Measurements from ENCODE around the gene NRP1.

The NRP1 gene

DNA sequence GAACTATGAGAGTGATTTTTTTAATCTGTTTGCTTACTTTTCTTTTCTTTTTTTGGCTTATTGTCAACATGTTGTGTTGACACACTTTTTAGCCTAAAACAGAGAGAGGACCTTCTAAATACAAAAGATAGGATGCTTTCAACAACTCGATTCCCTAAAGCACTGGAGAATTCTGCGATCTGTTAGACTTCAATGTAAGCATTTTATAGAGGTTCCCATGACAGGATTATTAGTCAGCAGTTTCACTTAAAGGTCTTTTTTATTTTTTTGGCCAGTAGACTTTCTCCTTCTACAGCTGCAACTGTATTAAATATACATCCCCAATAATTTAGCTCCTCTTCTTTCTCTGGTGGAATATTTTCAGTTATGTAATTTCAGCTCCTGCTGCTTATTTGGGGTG is 12.7 kb upstream of the NRP1 start:
- no peak for DNase-seq

DNA sequence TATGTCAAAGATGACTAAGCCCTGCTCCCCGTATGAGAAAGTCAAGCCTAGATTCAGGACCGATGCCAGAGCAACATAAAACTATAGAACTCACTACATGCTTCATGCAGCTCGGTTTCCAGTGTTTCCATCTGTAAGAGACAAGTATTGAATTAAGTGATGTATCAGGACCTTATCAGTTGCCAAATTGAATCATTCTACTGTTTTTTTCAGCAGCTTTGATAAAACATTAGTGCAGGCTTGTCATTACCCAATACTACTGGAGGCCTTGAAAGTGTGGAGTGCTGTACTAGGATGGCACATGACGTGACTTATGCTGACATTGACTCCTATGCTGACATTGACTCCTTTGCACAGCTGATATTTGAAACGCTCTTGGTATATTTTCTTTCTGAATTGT is 10.8 kb upstream of the NRP1 start:
- DNase-seq, result no peak

DNA sequence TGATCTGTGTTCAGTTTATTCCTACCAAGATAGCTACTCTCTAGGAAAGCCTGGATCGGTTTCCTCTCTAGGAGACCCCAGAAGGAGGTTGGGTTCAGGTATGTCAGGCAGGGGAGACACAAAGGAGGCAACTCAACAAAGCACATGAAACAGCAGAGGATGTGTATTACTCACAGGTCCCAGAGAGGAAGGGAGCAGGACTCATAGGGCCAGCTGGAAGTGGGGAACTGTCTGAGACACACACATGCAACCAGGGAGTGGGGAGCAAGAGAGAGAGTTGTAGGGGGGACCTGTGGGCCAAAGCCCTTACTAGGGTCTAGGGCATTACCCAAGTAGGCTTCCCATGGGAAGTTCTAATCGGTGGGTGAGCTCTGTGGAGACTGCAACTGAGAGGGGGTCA is 10.2 kb upstream of the NRP1 start:
- DNase-seq, result no peak

DNA sequence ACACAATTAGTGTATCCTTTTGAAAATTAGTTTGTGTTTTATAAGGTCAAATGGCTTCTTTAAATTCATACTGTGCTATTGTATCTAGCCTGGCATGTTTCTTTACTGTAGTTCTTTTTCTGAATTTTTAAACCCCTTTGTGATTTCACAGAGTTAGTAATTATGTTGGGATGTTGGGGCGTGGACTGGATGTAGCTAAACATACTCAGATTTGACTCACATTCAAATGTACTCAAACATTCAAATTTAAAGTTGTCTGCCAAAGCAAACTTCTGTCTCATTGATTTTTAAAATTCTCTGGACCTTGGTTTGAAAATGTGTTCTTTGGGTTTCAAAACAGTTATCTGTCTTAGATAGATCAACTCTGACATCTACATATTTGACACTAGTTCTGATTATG is 7.2 kb upstream of the NRP1 start:
- no peak for DNase-seq

DNA sequence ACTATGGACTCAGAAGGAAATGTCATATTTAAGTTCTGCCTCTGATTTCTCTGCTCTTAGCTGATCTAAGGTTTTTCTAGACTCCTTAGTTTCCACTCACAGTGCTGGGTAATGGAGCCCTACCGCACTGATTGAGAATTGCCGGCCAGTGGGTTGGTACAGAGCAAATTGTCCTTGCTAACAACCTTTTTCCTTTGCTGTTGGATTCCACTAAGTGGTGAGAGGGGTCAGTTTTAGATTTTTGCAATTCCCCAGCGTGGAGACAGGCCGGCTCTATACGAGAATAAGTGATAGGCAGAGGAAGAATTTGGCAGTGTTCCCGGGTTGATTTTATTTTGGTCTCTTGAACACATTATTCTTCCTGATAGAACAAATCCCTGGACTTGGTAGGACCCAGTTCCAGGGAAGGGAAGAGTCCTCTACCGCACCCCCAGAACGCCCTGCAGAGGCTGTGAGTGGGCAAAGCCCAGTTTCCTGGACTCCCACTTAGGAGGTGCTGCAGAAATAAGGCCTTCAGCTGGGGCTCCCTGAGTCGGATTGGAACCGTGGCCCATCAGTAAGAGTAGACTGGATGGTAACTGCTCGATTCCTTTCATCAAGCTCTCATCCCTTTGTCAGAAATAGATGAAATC is 3.0 kb upstream of the NRP1 start:
- no peak for DNase-seq

DNA sequence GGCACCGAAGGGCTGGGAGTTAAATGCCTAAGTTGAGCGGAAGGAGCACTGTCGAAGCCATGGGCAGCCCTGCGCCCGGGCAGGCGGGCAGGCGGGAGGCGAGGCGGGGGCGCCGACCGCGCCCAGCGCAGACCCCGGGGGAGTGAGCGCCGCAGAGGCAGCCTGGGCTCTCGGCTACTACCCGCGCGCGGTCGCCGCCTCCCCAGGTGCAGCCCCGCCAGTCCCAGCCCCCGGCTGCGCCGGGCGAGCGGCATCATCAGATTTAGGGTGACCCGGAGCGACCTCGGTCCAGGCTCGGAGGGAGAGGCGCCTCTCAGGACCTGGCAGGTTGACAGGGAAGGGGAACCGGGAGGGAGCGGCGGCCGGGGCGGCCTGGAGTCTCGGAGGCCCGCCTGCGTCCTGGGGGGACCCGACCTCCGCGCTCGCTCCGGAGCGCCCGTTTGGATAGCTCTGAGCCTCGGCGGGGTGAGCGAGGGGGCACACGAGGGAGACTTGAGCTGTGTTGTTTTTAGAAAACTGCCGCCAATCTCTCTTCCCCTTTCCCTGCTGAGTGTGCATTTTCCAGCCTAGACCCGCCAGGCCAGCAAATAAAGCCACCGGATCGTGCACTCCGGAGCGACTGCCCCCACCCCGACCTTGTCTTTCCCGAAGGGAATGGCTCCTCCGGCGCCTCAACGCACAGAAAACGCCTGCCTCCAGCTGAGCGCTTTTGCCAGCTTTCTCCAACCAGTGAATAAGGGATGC is 2.3 kb upstream of the NRP1 start:
- no peak for DNase-seq

DNA sequence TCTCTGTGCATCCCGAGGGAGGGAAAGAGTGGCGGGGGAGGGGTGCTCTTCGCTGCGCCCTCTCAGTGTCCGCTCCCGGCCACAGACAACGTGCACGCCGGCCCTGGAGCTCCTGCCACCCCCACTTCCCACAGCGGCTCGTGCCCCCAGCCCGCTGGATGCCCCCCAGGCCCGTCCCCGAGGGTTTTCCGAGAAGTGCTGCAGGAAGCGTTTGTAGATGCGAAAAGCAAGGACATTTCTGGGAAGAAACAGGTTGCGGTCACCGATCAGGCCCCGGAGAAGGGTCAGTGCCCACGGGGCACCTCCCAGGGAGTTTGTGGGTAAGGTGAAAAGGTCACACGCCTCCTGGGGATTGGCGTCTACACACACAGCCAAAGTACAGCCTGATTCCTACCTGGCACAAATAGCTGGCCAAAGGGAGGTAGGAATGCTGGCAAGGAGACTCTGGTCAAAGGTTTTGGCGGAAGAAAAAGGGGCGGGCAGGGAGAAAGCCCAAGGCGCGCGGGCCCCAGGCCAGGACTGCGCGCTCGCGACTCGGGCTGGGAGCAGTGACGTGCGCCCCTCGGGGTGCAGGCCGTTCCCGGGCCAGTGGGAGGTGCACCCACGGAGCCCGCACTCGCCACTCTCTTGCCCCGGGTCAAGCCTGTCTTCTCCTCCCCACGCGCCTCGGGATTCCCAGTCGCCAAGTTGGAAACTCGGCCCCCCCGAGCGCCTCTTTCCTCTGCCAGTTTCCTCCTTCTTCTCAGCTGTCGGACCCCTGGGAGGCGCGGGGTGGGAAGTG is 1.5 kb upstream of the NRP1 start:
- no peak for DNase-seq

DNA sequence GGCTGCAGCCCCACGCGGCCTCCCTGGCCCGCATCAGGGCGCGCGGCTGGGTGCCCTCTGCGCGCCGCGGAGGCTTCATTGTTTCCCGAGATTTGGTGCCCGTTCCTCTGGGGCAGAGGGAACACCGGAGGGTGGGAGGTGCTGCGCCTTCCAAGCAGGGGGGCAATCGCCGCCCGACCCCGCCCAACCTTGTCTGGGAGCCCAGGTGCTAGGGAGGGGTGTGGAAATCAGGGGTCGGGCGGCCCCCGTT is 1.0 kb upstream of the NRP1 start:
- no peak for DNase-seq

DNA sequence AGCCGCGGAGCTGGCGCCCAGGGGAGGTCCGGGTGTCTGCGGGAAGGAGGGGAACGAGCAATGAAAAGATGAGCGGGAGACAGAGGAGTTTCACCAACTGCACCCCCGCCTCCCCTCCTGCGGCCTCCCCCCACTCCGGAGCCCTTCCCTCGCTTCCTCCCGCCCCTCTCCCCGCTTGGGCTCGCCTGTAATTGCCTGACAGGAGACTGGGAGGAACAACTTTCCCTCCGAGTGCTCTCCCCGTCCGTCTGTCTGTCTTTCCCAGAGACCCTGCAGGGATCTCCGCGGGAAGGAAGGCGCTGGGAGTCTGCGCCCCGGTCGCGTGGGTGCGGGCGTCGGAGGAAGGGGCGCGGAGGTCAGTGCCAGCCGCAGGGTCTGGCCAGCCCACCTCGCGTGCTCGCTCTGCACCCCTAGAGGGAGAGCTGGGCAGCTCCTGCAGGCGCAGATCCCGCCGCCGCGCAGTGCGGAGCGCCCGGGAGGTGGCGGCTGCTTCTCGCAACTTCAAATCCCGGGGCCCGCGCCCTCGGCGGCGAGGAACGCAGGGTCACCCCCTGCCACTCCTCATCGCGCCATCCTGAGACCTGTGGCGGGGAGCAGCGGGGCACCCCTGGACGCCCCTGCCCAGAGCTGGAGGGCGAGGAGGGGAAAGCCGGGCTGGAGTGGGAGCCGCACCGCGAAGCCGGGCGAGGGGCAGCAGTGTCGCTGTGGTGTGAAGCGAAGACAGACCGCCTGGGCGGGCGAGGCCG is 511 bp upstream of the NRP1 start:
- peak in 1 of 2 experiments; percentile 17 for DNase-seq

DNA sequence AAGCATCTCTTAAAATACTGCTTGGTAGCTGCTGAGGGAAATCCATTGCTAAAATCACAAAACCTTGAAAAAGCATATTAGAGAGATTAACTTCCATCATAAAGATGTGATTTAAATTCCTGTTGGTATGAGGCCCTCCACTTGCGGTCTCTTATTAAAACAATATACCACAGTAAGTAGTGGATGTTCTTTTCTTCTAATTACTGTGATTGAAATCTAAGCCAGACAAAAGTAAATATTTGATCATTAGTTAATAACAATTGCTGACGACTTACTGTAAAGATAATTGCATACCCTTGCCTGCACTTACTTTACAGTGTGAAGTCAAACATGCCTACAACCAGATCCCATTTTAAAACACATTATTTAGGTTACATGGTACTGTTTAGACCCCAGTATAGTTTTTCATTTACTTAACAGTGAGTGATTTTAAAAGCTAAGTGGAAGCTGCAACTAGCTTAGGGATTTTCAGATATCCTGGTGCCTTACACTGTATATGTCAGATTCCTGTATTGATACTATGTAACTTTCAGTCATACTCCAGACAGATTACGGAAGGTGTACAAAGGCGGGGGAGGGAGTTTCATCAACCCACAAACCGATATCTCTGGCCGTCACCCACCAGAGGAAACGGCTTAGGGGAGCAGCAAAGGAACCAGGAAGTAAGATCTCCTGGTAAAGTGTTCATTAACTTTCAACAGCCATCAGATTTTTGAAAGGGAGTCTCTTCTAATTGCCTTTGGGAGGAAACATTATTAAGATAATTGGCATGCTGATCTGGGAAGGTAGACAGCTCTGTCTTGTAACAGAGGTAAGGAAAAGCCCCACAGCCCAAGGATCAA is 986 bp downstream of the NRP1 start:
- DNase-seq, result no peak

DNA sequence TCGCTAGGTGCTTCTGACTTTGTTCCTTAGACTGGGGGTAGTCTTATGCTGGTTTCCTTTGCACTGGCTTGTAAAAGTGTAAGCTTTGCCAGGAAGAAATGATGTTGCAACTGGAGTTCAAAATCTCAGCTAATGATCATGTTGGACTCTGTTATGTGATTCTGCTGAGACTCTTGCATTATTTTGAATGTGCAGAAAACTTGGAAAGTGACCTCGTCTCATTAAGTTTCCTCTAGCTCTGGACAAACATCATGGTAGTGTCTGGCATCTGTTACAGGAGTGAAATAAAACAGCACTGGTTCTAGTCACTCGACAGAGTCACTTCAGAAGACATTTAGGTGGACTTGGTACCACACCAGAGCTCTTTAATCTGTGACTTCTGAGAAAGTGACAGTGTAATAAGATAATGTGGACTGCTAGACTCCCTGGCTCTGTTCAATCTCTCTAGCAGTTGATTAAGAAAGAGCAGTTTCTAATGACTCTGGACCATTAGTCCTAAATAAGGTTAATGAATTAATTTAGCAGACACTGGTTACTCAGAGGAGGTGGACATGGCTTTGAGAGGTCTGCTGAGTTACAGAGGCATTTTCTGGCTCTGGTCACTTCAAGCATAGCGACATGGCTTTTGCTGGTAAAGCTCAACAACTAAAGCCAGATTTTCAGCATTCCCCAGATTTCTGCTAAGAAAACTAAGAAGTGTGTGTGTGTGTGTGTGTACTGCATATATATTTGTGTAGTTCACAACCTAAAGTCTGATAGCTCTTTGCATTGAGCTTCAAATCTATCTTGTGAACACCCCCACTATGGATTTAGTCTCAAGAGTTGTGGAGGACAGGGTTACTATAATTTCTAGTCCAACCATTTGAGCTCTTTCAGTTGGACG is 2.0 kb downstream of the NRP1 start:
- no peak for DNase-seq

DNA sequence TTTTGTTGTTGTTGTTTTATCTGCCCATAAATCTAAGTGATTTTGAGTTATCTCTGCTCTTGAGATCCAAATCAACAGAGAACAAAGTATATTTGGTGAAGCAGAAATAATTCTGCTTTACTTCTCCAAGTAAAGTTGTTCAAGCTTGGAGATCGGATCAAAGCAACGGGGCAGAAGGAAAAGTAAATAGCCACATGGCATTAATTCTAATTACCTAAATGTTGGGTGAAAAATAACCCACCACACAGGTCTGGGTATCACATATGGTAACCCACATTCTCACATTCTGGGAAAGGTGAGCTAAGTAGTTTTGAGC is 3.1 kb downstream of the NRP1 start:
- DNase-seq, result no peak

DNA sequence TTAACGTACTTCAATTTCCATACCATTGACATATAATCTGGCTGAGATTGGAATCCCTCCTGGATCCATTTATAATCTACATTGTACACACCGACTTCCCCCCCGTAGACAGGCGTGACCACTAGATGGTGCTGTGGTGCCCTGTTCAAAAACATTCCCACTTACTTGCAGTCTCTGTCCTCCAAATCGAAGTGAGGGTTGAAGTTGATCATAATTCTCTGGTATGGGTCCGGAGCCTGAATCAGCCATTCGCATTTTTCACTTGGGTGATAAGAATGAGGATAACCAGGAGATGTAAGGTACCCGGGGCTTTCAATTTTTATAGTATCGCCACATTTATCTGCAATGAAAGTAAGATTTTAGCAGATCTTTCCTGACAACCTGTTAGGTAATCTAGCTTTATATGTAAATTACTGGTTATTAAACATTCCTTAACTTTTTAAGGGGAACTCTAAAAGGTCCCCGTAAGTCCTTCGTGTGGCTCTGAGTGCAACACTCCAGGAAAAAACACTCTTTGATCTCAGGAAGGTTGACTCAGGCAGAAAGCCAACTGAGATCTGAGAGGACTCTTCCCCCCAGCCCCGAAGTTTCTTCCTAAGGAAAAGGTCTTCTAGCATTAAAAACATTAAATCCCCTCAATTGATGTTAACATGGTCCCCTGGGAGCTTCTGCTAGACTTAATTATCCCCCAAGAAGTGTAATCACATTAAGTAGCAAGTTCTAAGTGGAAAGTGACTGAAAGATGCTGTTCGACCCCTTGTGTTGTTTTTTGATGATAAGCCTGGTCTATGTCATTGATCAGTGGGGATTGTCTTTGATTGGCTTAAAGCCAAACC is 3.7 kb downstream of the NRP1 start:
- DNase-seq, result peak; percentile 10 to 19

DNA sequence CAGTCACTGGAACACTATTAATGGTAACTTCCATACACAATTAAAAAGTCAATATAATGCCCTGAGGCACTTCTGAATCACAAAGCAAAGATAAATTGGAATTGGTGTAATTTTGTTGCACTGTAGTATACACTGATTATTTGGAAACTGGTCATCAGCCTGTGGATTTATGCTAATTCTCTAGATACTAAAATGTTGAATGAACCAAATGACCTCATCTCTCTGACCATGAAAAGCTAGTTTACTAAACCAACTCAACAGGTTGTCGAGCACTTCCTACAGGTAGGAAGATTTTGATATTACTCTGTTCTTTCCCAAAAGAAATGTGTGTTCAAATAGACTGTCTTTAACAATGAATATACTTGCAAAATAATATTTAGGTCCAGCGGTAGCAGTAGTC is 5.3 kb downstream of the NRP1 start:
- DNase-seq, result no peak

DNA sequence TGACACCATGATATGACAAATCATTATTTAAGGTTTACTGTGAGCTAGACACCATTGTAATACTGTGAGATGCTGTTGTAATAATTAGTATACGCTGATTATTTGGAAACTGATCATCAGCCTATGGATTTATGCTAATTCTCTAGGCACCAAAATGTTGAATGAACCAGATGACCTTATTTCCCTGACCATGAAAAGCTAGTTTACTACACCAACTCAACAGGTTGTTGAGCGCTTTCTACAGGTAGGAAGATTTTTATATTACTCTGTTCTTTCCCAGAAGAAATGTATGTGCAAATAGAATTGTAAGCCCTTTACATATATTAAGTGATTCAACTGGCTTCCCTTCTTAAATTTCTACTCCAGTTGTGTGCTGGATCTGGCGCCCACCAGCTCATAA is 6.2 kb downstream of the NRP1 start:
- DNase-seq, result no peak

DNA sequence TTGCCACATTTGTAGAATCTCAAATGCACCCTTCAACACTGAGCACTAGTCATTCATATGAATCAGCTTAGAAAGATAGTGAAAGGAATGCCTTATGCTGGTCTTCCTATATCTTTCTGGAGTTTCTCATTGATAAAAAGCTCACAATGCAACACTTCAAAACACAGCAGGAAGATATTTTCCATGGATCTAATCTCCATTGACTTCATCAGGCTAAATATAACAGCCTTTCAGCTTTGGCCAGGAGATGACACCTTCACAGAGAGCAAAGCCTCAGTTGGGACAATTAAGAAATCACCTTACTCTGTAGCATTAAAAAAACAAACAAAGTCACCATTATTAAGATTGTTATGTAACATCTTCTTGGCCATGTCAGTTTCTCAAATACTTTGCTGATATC is 6.7 kb downstream of the NRP1 start:
- no peak for DNase-seq

DNA sequence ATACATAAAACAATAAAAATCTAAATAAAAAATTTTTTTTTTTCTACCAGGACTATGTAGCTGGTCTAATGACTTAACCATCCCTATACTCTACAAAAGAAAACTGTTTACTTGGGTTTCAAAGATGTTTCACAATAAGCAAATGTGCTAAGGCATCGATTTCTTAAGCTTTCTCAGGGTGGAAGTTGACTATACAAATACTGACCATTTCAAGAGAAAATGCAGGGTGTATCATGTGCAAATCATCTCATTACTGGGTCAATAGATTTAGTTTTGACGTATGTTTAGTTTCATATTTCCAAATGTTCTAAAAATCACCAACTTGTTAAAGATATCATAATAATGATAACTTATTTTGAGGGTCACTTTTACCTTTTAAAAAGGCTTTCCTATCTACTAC is 7.5 kb downstream of the NRP1 start:
- DNase-seq, result no peak

DNA sequence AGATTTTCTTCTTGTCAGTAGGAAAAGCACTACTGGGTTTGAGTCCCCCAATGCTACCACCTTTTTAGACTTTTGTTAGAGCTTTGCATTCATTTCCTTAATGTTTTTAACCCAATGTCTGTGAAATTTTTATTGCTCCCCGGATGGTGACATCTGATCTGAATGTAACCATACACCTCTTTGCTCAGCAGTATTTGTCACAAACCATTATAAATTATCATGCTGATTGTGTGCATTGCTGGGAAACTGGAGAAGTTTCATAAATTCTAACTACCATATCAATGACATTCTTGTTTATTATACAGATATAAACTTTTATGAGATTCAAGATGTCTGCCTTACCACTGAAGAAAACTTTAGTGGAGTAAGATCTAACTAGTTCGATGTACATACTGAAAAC is 8.5 kb downstream of the NRP1 start:
- DNase-seq, result no peak

DNA sequence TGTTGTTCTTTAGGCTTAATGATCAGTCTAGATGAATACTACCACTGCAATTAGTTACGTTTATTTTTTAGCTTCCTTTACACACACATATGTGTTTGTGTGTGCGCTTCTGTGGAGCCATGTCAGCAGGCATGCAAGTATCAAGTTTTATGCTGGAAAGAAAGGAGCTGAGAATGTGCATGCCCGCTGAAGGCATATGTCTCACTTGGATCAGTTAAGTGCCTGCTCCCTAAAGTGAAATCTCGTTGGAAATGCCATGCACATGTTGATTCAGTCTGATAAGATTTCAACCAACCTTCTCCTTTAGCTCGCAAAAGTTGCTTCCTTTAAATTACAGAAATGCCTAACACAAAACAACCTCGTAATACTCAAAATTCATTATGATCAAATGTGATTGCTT is 10.7 kb downstream of the NRP1 start:
- DNase-seq, result no peak

DNA sequence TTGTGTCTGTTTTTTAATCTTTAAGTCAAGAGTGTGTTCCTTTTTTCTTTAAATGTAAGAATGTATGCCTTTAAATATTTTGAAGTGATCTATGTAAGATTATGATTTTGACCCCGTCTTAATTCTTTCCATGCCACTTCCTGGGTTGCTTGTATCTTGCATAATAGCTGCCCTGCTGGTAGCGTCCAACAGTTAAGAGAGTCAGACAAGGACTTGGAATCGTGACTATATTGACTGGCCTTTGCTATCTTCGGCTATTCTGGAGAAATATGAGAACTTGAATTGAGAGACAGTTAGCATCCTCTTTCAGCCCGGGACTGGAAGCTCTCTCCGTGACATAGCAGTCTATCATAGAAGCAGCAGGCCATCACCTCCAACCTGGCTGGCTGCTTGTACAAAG is 13.0 kb downstream of the NRP1 start:
- DNase-seq, result no peak

DNA sequence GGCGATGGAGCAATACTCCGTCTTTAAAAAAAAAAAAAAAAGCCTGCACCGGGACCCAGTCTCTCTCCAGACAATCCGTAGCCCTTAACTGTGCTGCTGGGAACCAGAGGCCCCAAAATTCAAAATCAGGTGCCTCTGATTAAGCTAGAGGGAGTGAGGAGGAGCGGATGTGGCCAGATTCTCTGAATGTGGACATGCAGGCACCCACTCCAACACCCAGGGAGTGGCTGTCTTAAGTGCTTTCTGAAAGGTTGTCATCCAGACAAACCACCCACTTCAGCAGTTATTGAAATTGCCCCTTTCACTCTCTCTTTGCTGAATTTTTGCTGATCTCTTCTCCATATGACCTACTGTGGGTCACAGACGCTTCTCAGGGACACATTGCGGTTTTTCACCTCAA is 14.2 kb downstream of the NRP1 start:
- peak; percentile 17 to 30 for DNase-seq

Data from NCI-H187 (cell line).